ENCODE measurements around the gene CYSLTR2. TPM values are rescaled to one million over a fixed set of nuclear protein-coding genes. Genes with fewer than 3 reads are reported as not detected.

CYSLTR2 gene
- total RNA-seq (4.5 TPM), polyA plus RNA-seq (under 1 TPM; 0.20 to 0.70 (median 0.52) TPM)

GRCh38 chr13:48653472-48653939 lies at the start of gene CYSLTR2:
Gene CYSLTR2, plus strand, starts transcription at chr13:48653929. Its CDS starts 52,889 bp downstream, at chr13:48706818.
- H3K36me3 Mint-ChIP-seq: no peaks in the 10 kb centered on the region
- H3K36me3 ChIP-seq (ENCODE audit: control insufficient read depth, insufficient read depth, low read length): no peaks in the 10 kb centered on the region
- peaks cover 27% of the 10 kb centered on the region for H3K4me1 ChIP-seq (ENCODE audit: control insufficient read depth, insufficient read depth, low read length, poor library complexity, severe bottlenecking)
- no peaks in the 10 kb centered on the region for H3K27me3 ChIP-seq (ENCODE audit: control insufficient read depth, insufficient read depth, low read length)
- peak within 1 kb of the TSS; percentile 84 to 93 (median 86) for H3K4me3 Mint-ChIP-seq
- DNase-seq (peak; percentile 9 to 83 (median 81)), ATAC-seq (ENCODE audit: low read depth in 2 of 2) (peak; percentile 87 to 91)
- H3K9me3 Mint-ChIP-seq: peaks cover 0 to 1% (median 0%) of the 10 kb centered on the region in 7 donors
- peak within 1 kb of the TSS; percentile 86 to 98 (median 97) for H3K27ac Mint-ChIP-seq
- H3K4me3 ChIP-seq (ENCODE audit: low read depth, low read length): peak within 1 kb of the TSS; percentile 88
- peaks cover 19 to 55% (median 36%) of the 10 kb centered on the region in 4 donors for H3K4me1 Mint-ChIP-seq
- H3K27me3 Mint-ChIP-seq: no peaks in the 10 kb centered on the region
- no peaks in the 10 kb centered on the region for H3K9me3 ChIP-seq (ENCODE audit: control insufficient read depth in 2 of 2, low read length in 2 of 2)
- H3K27ac ChIP-seq (ENCODE audit: insufficient read depth, low read length, poor library complexity, severe bottlenecking): peak within 1 kb of the TSS; percentile 84

GRCh38 chr13:48615049-48615448 lies 38.7 kb upstream of the CYSLTR2 start:
- Histone ChIP-seq H3K9me3 (ENCODE audit: control insufficient read depth in 2 of 2, low read length in 2 of 2) (peaks cover 1 to 13% of the 10 kb centered on the region in 2 experiments), H3K27me3 (ENCODE audit: control insufficient read depth, insufficient read depth, low read length) (no peaks in the 10 kb centered on the region), H3K36me3 (ENCODE audit: control insufficient read depth, insufficient read depth, low read length) (no peaks in the 10 kb centered on the region), H3K4me3 (ENCODE audit: low read depth, low read length) (no peak overlapping the region), H3K27ac (ENCODE audit: insufficient read depth, low read length, poor library complexity, severe bottlenecking) (no peak overlapping the region), H3K4me1 (ENCODE audit: control insufficient read depth, insufficient read depth, low read length, poor library complexity, severe bottlenecking) (no peaks in the 10 kb centered on the region)
- Mint-ChIP-seq H3K27me3 (peaks cover 8% of the 10 kb centered on the region), H3K4me1 (no peaks in the 10 kb centered on the region), H3K27ac (no peak overlapping the region), H3K36me3 (peaks cover 5% of the 10 kb centered on the region), H3K9me3 (peaks cover 0 to 26% (median 14%) of the 10 kb centered on the region in 7 donors), H3K4me3 (no peak overlapping the region)
- no peak for ATAC-seq (ENCODE audit: low read depth in 2 of 2)
- no peak for DNase-seq

- H3K4me3 ChIP-seq (ENCODE audit: low read depth, low read length): no peak overlapping the region
- H3K27me3 ChIP-seq (ENCODE audit: control insufficient read depth, insufficient read depth, low read length): no peaks in the 10 kb centered on the region
- Mint-ChIP-seq H3K27ac (peak overlapping the region in 1 of 3 donors; percentile 26), H3K9me3 (peaks cover 0 to 45% (median 16%) of the 10 kb centered on the region in 7 donors), H3K36me3 (peaks cover 12% of the 10 kb centered on the region), H3K27me3 (no peaks in the 10 kb centered on the region), H3K4me1 (no peaks in the 10 kb centered on the region), H3K4me3 (no peak overlapping the region)
- peaks cover 12 to 32% of the 10 kb centered on the region in 2 experiments for H3K9me3 ChIP-seq (ENCODE audit: control insufficient read depth in 2 of 2, low read length in 2 of 2)
- no peaks in the 10 kb centered on the region for H3K4me1 ChIP-seq (ENCODE audit: control insufficient read depth, insufficient read depth, low read length, poor library complexity, severe bottlenecking)
- ATAC-seq (ENCODE audit: low read depth in 2 of 2) (no peak), DNase-seq (no peak)
- no peak overlapping the region for H3K27ac ChIP-seq (ENCODE audit: insufficient read depth, low read length, poor library complexity, severe bottlenecking)
- no peaks in the 10 kb centered on the region for H3K36me3 ChIP-seq (ENCODE audit: control insufficient read depth, insufficient read depth, low read length)
Measured at GRCh38 chr13:48618937-48619336, 34.8 kb upstream of the CYSLTR2 start.

GRCh38 chr13:48621056-48621455 lies 32.7 kb upstream of the CYSLTR2 start:
- Mint-ChIP-seq H3K27me3 (no peaks in the 10 kb centered on the region), H3K9me3 (peaks cover 0 to 45% (median 16%) of the 10 kb centered on the region in 7 donors)
- H3K36me3 ChIP-seq (ENCODE audit: control insufficient read depth, insufficient read depth, low read length): no peaks in the 10 kb centered on the region

GRCh38 chr13:48624016-48624415 lies 29.7 kb upstream of the CYSLTR2 start:
- DNase-seq (no peak), ATAC-seq (ENCODE audit: low read depth in 2 of 2) (no peak)
- Mint-ChIP-seq H3K27ac (no peak overlapping the region), H3K9me3 (peaks cover 0 to 22% (median 11%) of the 10 kb centered on the region in 7 donors), H3K36me3 (peaks cover 7% of the 10 kb centered on the region), H3K4me3 (no peak overlapping the region), H3K4me1 (no peaks in the 10 kb centered on the region), H3K27me3 (peaks cover 6% of the 10 kb centered on the region)
- Histone ChIP-seq H3K4me3 (ENCODE audit: low read depth, low read length) (no peak overlapping the region), H3K27ac (ENCODE audit: insufficient read depth, low read length, poor library complexity, severe bottlenecking) (no peak overlapping the region), H3K4me1 (ENCODE audit: control insufficient read depth, insufficient read depth, low read length, poor library complexity, severe bottlenecking) (no peaks in the 10 kb centered on the region), H3K9me3 (ENCODE audit: control insufficient read depth in 2 of 2, low read length in 2 of 2) (peaks cover 12 to 24% of the 10 kb centered on the region in 2 experiments), H3K36me3 (ENCODE audit: control insufficient read depth, insufficient read depth, low read length) (no peaks in the 10 kb centered on the region), H3K27me3 (ENCODE audit: control insufficient read depth, insufficient read depth, low read length) (no peaks in the 10 kb centered on the region)

More at GRCh38 chr13:48621056-48621455, 32.7 kb upstream of the CYSLTR2 start:
- Mint-ChIP-seq H3K36me3 (peaks cover 12% of the 10 kb centered on the region), H3K27ac (no peak overlapping the region), H3K4me3 (no peak overlapping the region), H3K4me1 (no peaks in the 10 kb centered on the region)
- no peak for DNase-seq
- Histone ChIP-seq H3K27ac (ENCODE audit: insufficient read depth, low read length, poor library complexity, severe bottlenecking) (no peak overlapping the region), H3K4me1 (ENCODE audit: control insufficient read depth, insufficient read depth, low read length, poor library complexity, severe bottlenecking) (no peaks in the 10 kb centered on the region), H3K4me3 (ENCODE audit: low read depth, low read length) (no peak overlapping the region), H3K9me3 (ENCODE audit: control insufficient read depth in 2 of 2, low read length in 2 of 2) (peaks cover 12 to 32% of the 10 kb centered on the region in 2 experiments), H3K27me3 (ENCODE audit: control insufficient read depth, insufficient read depth, low read length) (no peaks in the 10 kb centered on the region)
- no peak for ATAC-seq (ENCODE audit: low read depth in 2 of 2)

- no peaks in the 10 kb centered on the region for H3K36me3 ChIP-seq (ENCODE audit: control insufficient read depth, insufficient read depth, low read length)
- peaks cover 0 to 22% (median 11%) of the 10 kb centered on the region in 7 donors for H3K9me3 Mint-ChIP-seq
- H3K27ac ChIP-seq (ENCODE audit: insufficient read depth, low read length, poor library complexity, severe bottlenecking): no peak overlapping the region
- peaks cover 7% of the 10 kb centered on the region for H3K36me3 Mint-ChIP-seq
- ATAC-seq (ENCODE audit: low read depth in 2 of 2) (no peak), DNase-seq (no peak)
- no peaks in the 10 kb centered on the region for H3K4me1 Mint-ChIP-seq
- H3K27me3 Mint-ChIP-seq: peaks cover 6% of the 10 kb centered on the region
- no peak overlapping the region for H3K4me3 ChIP-seq (ENCODE audit: low read depth, low read length)
- H3K9me3 ChIP-seq (ENCODE audit: control insufficient read depth in 2 of 2, low read length in 2 of 2): peaks cover 12 to 19% of the 10 kb centered on the region in 2 experiments
- H3K4me3 Mint-ChIP-seq: no peak overlapping the region
- no peak overlapping the region for H3K27ac Mint-ChIP-seq
- H3K4me1 ChIP-seq (ENCODE audit: control insufficient read depth, insufficient read depth, low read length, poor library complexity, severe bottlenecking): no peaks in the 10 kb centered on the region
- no peaks in the 10 kb centered on the region for H3K27me3 ChIP-seq (ENCODE audit: control insufficient read depth, insufficient read depth, low read length)
Measured at GRCh38 chr13:48624858-48625257, 28.9 kb upstream of the CYSLTR2 start.

GRCh38 chr13:48625413-48626076 lies 28.2 kb upstream of the CYSLTR2 start:
- DNase-seq (no peak), ATAC-seq (ENCODE audit: low read depth in 2 of 2) (no peak)
- Mint-ChIP-seq H3K27me3 (peaks cover 10% of the 10 kb centered on the region), H3K4me1 (no peaks in the 10 kb centered on the region), H3K9me3 (peaks cover 0 to 15% (median 6%) of the 10 kb centered on the region in 7 donors), H3K4me3 (no peak overlapping the region), H3K27ac (no peak overlapping the region), H3K36me3 (peaks cover 7% of the 10 kb centered on the region)
- peaks cover 8 to 19% of the 10 kb centered on the region in 2 experiments for H3K9me3 ChIP-seq (ENCODE audit: control insufficient read depth in 2 of 2, low read length in 2 of 2)
- H3K4me3 ChIP-seq (ENCODE audit: low read depth, low read length): no peak overlapping the region
- H3K4me1 ChIP-seq (ENCODE audit: control insufficient read depth, insufficient read depth, low read length, poor library complexity, severe bottlenecking): no peaks in the 10 kb centered on the region
- H3K27ac ChIP-seq (ENCODE audit: insufficient read depth, low read length, poor library complexity, severe bottlenecking): no peak overlapping the region
- no peaks in the 10 kb centered on the region for H3K36me3 ChIP-seq (ENCODE audit: control insufficient read depth, insufficient read depth, low read length)
- H3K27me3 ChIP-seq (ENCODE audit: control insufficient read depth, insufficient read depth, low read length): no peaks in the 10 kb centered on the region

- DNase-seq: no peak
- Mint-ChIP-seq H3K9me3 (peaks cover 0 to 14% (median 7%) of the 10 kb centered on the region in 7 donors), H3K4me3 (no peak overlapping the region), H3K4me1 (no peaks in the 10 kb centered on the region), H3K36me3 (peaks cover 6% of the 10 kb centered on the region), H3K27me3 (peaks cover 10% of the 10 kb centered on the region), H3K27ac (no peak overlapping the region)
- ATAC-seq (ENCODE audit: low read depth in 2 of 2): no peak
- no peak overlapping the region for H3K27ac ChIP-seq (ENCODE audit: insufficient read depth, low read length, poor library complexity, severe bottlenecking)
- H3K4me1 ChIP-seq (ENCODE audit: control insufficient read depth, insufficient read depth, low read length, poor library complexity, severe bottlenecking): no peaks in the 10 kb centered on the region
- no peak overlapping the region for H3K4me3 ChIP-seq (ENCODE audit: low read depth, low read length)
- H3K27me3 ChIP-seq (ENCODE audit: control insufficient read depth, insufficient read depth, low read length): no peaks in the 10 kb centered on the region
- no peaks in the 10 kb centered on the region for H3K36me3 ChIP-seq (ENCODE audit: control insufficient read depth, insufficient read depth, low read length)
- peaks cover 7 to 17% of the 10 kb centered on the region in 2 experiments for H3K9me3 ChIP-seq (ENCODE audit: control insufficient read depth in 2 of 2, low read length in 2 of 2)
Measured at GRCh38 chr13:48626077-48626449, 27.7 kb upstream of the CYSLTR2 start.

Measured in CD4-positive, CD25-positive, alpha-beta regulatory T cell (primary cell).